ENCODE measurements around the gene SLC35E3.
"Not testable (repeated sequence)": the region's sequence is repeated elsewhere in the genome, so short reads cannot be mapped to it uniquely, and the experiment has no call there.

The SLC35E3 gene

GRCh38 chr12:68804657-68805591 is 58.9 kb downstream of the SLC35E3 start:
- Histone ChIP-seq H3K4me3 (ENCODE audit: low read depth, low read length) (no peak overlapping the region), H3K27me3 (replicated peaks) (no peaks in the 10 kb centered on the region), H3K36me3 (replicated peaks) (peaks cover 5% of the 10 kb centered on the region), H3K27ac (no peak overlapping the region)
- in situ Hi-C loops (cut with HindIII; ENCODE audit: low pct_ligation_motif_present, low sequenced_read_pairs) = no loop called here
- DNase-seq = no peak
- TF ChIP-seq CTCF (IDR thresholded peaks at IDR 0.05; ENCODE audit: low read depth, low read length, missing control alignments) = no peak

- H3K27me3 ChIP-seq (replicated peaks) = no peaks in the 10 kb centered on the region
- TF ChIP-seq CTCF (IDR thresholded peaks at IDR 0.05; ENCODE audit: low read depth, low read length, missing control alignments) = no peak
- H3K4me3 ChIP-seq (ENCODE audit: low read depth, low read length) = no peak overlapping the region
- in situ Hi-C loops (cut with HindIII; ENCODE audit: low pct_ligation_motif_present, low sequenced_read_pairs) = no loop called here
- no peak for DNase-seq
- no peak overlapping the region for H3K27ac ChIP-seq
- H3K36me3 ChIP-seq (replicated peaks) = peaks cover 10% of the 10 kb centered on the region
Measured at GRCh38 chr12:68805592-68806120, 59.7 kb downstream of the SLC35E3 start.

- no peak for DNase-seq
- H3K4me3 ChIP-seq (ENCODE audit: low read depth, low read length) = no peak overlapping the region
- in situ Hi-C loops (cut with HindIII; ENCODE audit: low pct_ligation_motif_present, low sequenced_read_pairs) = no loop called here
Measured at GRCh38 chr12:68806488-68807237, 60.7 kb downstream of the SLC35E3 start.

GRCh38 chr12:68807274-68807575 is 61.2 kb downstream of the SLC35E3 start:
- Histone ChIP-seq H3K27ac (peak overlapping the region; percentile 84), H3K36me3 (replicated peaks) (peaks cover 18% of the 10 kb centered on the region), H3K4me3 (ENCODE audit: low read depth, low read length) (peak overlapping the region; percentile 97)
- in situ Hi-C loops (cut with HindIII; ENCODE audit: low pct_ligation_motif_present, low sequenced_read_pairs); H3K27me3 ChIP-seq (replicated peaks); DNase-seq: not testable (repeated sequence)

More at GRCh38 chr12:68806488-68807237, 60.7 kb downstream of the SLC35E3 start:
- no peaks in the 10 kb centered on the region for H3K27me3 ChIP-seq (replicated peaks)
- TF ChIP-seq CTCF (IDR thresholded peaks at IDR 0.05; ENCODE audit: low read depth, low read length, missing control alignments) = no peak
- peaks cover 16% of the 10 kb centered on the region for H3K36me3 ChIP-seq (replicated peaks)
- no peak overlapping the region for H3K27ac ChIP-seq

GRCh38 chr12:68807576-68808387 is 61.8 kb downstream of the SLC35E3 start, which contains the start of gene MDM2:
TSS of gene MDM2 (plus strand) at chr12:68808177. CDS start at chr12:68808478, 301 bp downstream.
- peak within 1 kb of the TSS; percentile 97 for H3K4me3 ChIP-seq (ENCODE audit: low read depth, low read length)
- peak; percentile 69 for DNase-seq
- H3K36me3 ChIP-seq (replicated peaks) = peaks cover 22% of the 10 kb centered on the region
- no peaks in the 10 kb centered on the region for H3K27me3 ChIP-seq (replicated peaks)
- in situ Hi-C loops (cut with HindIII; ENCODE audit: low pct_ligation_motif_present, low sequenced_read_pairs) = no loop called here
- H3K27ac ChIP-seq = peak within 1 kb of the TSS; percentile 84
- peak; percentile 58 for TF ChIP-seq CTCF (IDR thresholded peaks at IDR 0.05; ENCODE audit: low read depth, low read length, missing control alignments)
